Stomach (tissue), 9 donors: ENCODE data around the gene TCEA2. TPM values are rescaled to one million over a fixed set of nuclear protein-coding genes. Genes with fewer than 3 reads are reported as not detected.

ENCODE experiments used
- DNase-seq, 2 donors: peaks; one replicate each; pipeline versions ENCODE4 v3.0.0 to v3.0.0-alpha.2; 2013 to 2019
- H3K27ac ChIP-seq, 5 donors: fragments of 200-600 bp in 4 of 5; sonication (generic) in 4 of 5; one replicate each; pipeline ENCODE4 v1.5.1; 2013 to 2019; ENCODE audit warnings: mild to moderate bottlenecking in 1 of 5, moderate library complexity in 1 of 5
- H3K27me3 ChIP-seq, 3 donors: fragments of 200-600 bp; sonication (generic); one replicate each; pipeline ENCODE4 v1.5.1; 2017 to 2019; ENCODE audit warnings: mixed run types in 1 of 3
- H3K36me3 ChIP-seq, 4 donors: fragments of 200-600 bp; sonication (generic); 1 replicate in 3 of 4; 2 replicates in 1 of 4; pipeline ENCODE4 v1.5.1; 2016 to 2019
- H3K4me1 ChIP-seq, 4 donors: fragments of 200-600 bp; sonication (generic); one replicate each; pipeline ENCODE4 v1.5.1; 2016 to 2019
- H3K4me3 ChIP-seq, 4 donors: fragments of 200-600 bp; sonication (generic) in 3 of 4; one replicate each; pipeline ENCODE4 v1.5.1; 2016 to 2019; ENCODE audit warnings: mild to moderate bottlenecking in 1 of 4
- H3K9me3 ChIP-seq, 4 donors: fragments of 200-600 bp; sonication (generic); one replicate each; pipeline ENCODE4 v1.5.1; 2016 to 2019
- CTCF ChIP-seq, 7 experiments: fragments of 450-650 bp in 4 of 7; fragments of 200-600 bp in 3 of 7; sonication (generic) in 3 of 7; IDR thresholded peaks; one replicate each; pipeline ENCODE4 v1.5.1; 2016 to 2019; ENCODE audit warnings: antibody characterized with exemption in 7 of 7, control low read depth in 2 of 7, mild to moderate bottlenecking in 1 of 7
- EP300 ChIP-seq: sonication (generic); formaldehyde crosslinking; IDR thresholded peaks from one replicate; pipeline ENCODE4 v1.6.1; 2017; ENCODE audit warnings: antibody characterized with exemption
- POLR2A ChIP-seq, 4 donors: fragments of 450-650 bp; IDR thresholded peaks; one replicate each; pipeline ENCODE4 v1.6.1; 2016; ENCODE audit warnings: antibody characterized with exemption in 4 of 4, control low read depth in 2 of 4, mild to moderate bottlenecking in 1 of 4, moderate library complexity in 1 of 4
- POLR2AphosphoS5 ChIP-seq, 3 donors: sonication (generic); formaldehyde crosslinking; IDR thresholded peaks; one replicate each; pipeline ENCODE4 v1.6.1; 2016; ENCODE audit warnings: antibody characterized with exemption in 3 of 3
- WGBS, 5 donors: extraction: QIAGEN DNeasy Blood & Tissue Kit in 3 of 5; methylation state at CpG; one replicate each; pipeline versions ENCODE4 v1.1.5 to v1.1.7; 2013 to 2018; 5-methylcytosine and 5-hydroxymethylcytosine counted together
- intact Hi-C: fragments of 100-400 bp; cut with DNase I; formaldehyde crosslinking; loops from one replicate; pipeline ENCODE4 v1.15.1; 2023; ENCODE audit warnings: low total_unique reads
- polyA plus RNA-seq, 3 donors: library from polyadenylated mRNA; stranded (reverse); fragments of 200-250 nt; gene quantifications; one replicate each; pipeline ENCODE4 v1.2.3, GENCODE V29; 2013
- total RNA-seq, 5 donors: library from RNA; depleted of rRNA; stranded (reverse); fragments of >200 nt; gene quantifications; one replicate each; pipeline versions ENCODE4 v1.1.0 to v1.2.3, GENCODE V29; 2014 to 2016
- donor health status: healthy with polysubstance abuse.
- donor health status: Bipolar disorder and iron deficiency.
- donor health status: healthy.

TCEA2 gene
- total and polyA plus RNA-seq, 8 donors: 3.1 to 35.5 (median 26.0) TPM

GRCh38 chr20:64022671-64023360 lies 40.2 kb upstream of the TCEA2 start:
- Histone ChIP-seq H3K36me3 (peaks cover 95 to 100% (median 100%) of the 10 kb centered on the region in 4 donors), H3K4me1 (peaks cover 0 to 5% (median 0%) of the 10 kb centered on the region in 4 donors), H3K9me3 (no peaks in the 10 kb centered on the region), H3K4me3 (no peak overlapping the region), H3K27me3 (no peaks in the 10 kb centered on the region), H3K27ac (no peak overlapping the region)
- 96 to 98% (median 97%) methylated on average over 17 of the region's 17 CpGs for WGBS, 5 donors
- intact Hi-C loops: no loop called here
- no peak for DNase-seq
- no peak for TF ChIP-seq CTCF (IDR thresholded peaks at IDR 0.05)
- no peak for TF ChIP-seq POLR2AphosphoS5 (IDR thresholded peaks at IDR 0.05)
- no peak for TF ChIP-seq EP300
- no peak for TF ChIP-seq POLR2A (IDR thresholded peaks at IDR 0.05)

- Histone ChIP-seq H3K27me3 (no peaks in the 10 kb centered on the region), H3K4me1 (peaks cover 0 to 13% (median 0%) of the 10 kb centered on the region in 4 donors), H3K27ac (no peak overlapping the region), H3K4me3 (no peak overlapping the region), H3K9me3 (no peaks in the 10 kb centered on the region), H3K36me3 (peaks cover 95 to 100% (median 100%) of the 10 kb centered on the region in 4 donors)
- DNase-seq: no peak
- intact Hi-C loops: no loop called here
- TF ChIP-seq POLR2AphosphoS5 (IDR thresholded peaks at IDR 0.05): no peak
- no peak for TF ChIP-seq CTCF (IDR thresholded peaks at IDR 0.05)
- TF ChIP-seq POLR2A (IDR thresholded peaks at IDR 0.05): no peak
- no peak for TF ChIP-seq EP300
- 78 to 94% (median 92%) methylated on average over 13 to 15 of the region's 15 CpGs for WGBS, 5 donors
These were observed 39.4 kb upstream of the TCEA2 start for GRCh38 chr20:64023361-64024140.

- no peaks in the 10 kb centered on the region for H3K27me3 ChIP-seq
- 87 to 95% (median 93%) methylated on average over 15 to 17 of the region's 17 CpGs for WGBS, 5 donors
- H3K36me3 ChIP-seq: peaks cover 95 to 100% (median 100%) of the 10 kb centered on the region in 4 donors
- intact Hi-C loops: no loop called here
- peaks cover 0 to 20% (median 0%) of the 10 kb centered on the region in 4 donors for H3K4me1 ChIP-seq
- no peak for TF ChIP-seq EP300
- no peak for TF ChIP-seq POLR2A (IDR thresholded peaks at IDR 0.05)
- TF ChIP-seq POLR2AphosphoS5 (IDR thresholded peaks at IDR 0.05): no peak
- no peak for TF ChIP-seq CTCF (IDR thresholded peaks at IDR 0.05)
- no peak overlapping the region for H3K4me3 ChIP-seq
- no peaks in the 10 kb centered on the region for H3K9me3 ChIP-seq
- no peak for DNase-seq
- H3K27ac ChIP-seq: no peak overlapping the region
These were observed 38.6 kb upstream of the TCEA2 start for GRCh38 chr20:64024141-64024990.
